Stimulated activated naive CD8-positive, alpha-beta T cell treated with anti-CD3 and anti-CD28 coated beads, Interleukin-15, Interleukin-2, amounts not matched to agents 100 ng/mL and 50 ng/mL, for 24 hours (primary cell): ENCODE data around the gene SCT.

Source experiments
- H3K27ac Mint-ChIP-seq: one replicate; pipeline ENCODE4 v1.8.0; 2021; ENCODE audit warnings: mild to moderate bottlenecking, mixed read lengths
- H3K27me3 Mint-ChIP-seq: one replicate; pipeline ENCODE4 v1.8.0; 2021; ENCODE audit warnings: mixed read lengths
- H3K36me3 Mint-ChIP-seq: one replicate; pipeline ENCODE4 v1.8.0; 2021; ENCODE audit warnings: low read depth, mixed read lengths
- H3K4me1 Mint-ChIP-seq: one replicate; pipeline ENCODE4 v1.8.0; 2021; ENCODE audit warnings: low read depth, mixed read lengths
- H3K4me3 Mint-ChIP-seq: one replicate; pipeline ENCODE4 v1.8.0; 2021; ENCODE audit warnings: mild to moderate bottlenecking, mixed read lengths
- H3K9me3 Mint-ChIP-seq: one replicate; pipeline ENCODE4 v1.8.0; 2021; ENCODE audit warnings: mixed read lengths

The SCT gene

DNA sequence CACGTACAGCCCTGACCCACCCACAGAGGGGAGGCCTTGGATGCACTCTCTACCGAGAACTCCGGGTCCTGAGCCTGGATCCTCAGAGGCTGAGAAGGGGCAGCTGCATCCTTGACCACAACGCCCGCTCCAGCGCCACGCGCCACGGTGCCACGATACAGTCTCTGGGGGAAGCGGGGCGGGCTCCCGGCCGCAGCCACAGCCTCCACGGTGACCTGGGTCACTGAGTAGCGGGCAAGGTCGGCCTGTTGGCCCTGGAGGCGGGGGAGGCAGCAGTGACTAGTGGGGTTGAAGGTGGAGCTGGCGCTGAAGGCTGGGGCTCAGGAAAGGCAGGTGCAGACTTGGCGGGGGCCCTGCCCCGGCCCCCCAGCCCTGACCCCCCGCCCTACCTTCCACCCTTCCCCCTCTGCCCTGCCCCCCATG is 7.3 kb downstream of the SCT start:
- no peaks in the 10 kb centered on the region for H3K27me3 Mint-ChIP-seq
- H3K36me3 Mint-ChIP-seq: no peaks in the 10 kb centered on the region
- H3K4me1 Mint-ChIP-seq: peaks cover 13% of the 10 kb centered on the region
- H3K4me3 Mint-ChIP-seq: no peak overlapping the region
- no peaks in the 10 kb centered on the region for H3K9me3 Mint-ChIP-seq
- no peak overlapping the region for H3K27ac Mint-ChIP-seq

DNA sequence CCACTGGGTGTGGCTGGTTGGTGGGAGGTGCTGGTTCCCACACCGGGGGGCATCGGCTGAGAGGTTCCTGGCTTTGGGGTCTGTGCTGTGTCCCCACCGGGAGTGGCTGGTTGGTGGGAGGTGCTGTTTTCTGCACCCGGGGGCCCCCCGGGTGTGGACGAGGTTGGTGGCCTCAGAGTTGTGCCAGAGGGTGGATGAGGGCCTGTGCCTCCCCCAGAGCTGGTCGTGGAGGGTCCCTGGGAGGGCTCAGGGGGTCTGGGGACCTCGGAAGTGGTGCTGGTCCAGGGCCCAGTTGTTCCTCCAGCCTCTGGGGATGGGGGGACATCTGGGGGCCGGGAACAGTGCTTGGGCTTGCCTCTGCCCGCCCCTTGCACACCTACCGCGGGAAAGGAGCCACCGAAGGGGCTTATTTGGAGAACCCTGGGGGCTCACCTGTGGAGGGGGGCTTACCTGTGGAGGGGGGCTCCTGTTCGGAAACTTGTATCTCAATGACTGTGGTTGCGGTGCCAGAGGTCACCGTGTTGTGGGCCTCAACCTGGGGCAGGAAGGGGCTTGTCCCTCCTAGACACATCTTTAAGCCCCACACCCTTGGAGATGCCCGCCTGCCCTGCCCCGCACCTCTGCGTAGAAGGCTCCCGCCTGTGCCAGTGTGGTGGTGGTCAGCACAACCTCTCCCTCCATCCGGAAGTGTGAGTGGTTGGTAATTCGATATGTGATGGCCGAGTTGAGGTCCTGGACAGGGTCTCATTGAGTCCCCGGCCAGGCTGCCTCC is 7.9 kb downstream of the SCT start:
- H3K27me3 Mint-ChIP-seq: no peaks in the 10 kb centered on the region
- no peak overlapping the region for H3K4me3 Mint-ChIP-seq
- no peak overlapping the region for H3K27ac Mint-ChIP-seq
- H3K4me1 Mint-ChIP-seq: peaks cover 19% of the 10 kb centered on the region
- H3K9me3 Mint-ChIP-seq: no peaks in the 10 kb centered on the region
- H3K36me3 Mint-ChIP-seq: peaks cover 5% of the 10 kb centered on the region

DNA sequence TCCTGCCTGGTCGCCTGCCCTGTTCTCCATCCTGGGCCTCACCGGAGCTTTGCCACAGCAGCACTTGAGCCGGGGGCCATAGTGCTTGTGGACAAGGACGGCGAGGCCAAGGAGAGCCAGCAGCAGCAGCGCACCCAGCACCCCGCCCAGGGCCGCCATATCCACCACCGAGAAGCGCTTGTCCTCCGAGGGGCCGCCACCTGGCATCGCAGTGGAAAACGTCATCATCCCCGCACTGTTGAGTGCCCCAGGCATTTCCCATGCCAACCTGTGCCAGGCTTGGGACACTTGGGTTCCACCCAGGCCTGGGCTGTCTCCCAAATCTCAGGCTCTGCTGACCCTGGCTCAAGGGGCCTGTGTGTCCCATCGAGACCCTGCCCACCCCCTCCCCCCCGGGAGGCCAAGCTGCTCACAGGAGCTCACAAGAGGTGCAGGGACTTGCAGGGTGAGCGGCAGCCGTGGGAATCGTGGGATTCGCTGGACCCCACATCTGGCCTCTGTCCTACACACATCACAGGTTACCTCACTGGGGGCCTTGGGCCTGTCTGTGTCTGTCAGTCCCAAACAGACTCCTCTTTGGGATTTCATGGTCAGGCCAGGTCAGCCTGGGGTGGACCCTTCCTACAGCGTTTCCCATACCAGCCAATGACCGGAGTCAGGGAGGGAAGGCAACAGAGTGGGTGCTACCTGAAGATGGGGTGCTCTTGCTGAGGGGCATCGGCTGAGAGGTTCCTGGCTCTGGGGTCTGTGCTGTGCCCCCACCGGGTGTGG is 8.9 kb downstream of the SCT start:
- peaks cover 5% of the 10 kb centered on the region for H3K36me3 Mint-ChIP-seq
- no peaks in the 10 kb centered on the region for H3K27me3 Mint-ChIP-seq
- H3K4me1 Mint-ChIP-seq: peaks cover 22% of the 10 kb centered on the region
- no peak overlapping the region for H3K4me3 Mint-ChIP-seq
- H3K27ac Mint-ChIP-seq: no peak overlapping the region
- H3K9me3 Mint-ChIP-seq: no peaks in the 10 kb centered on the region

- H3K27me3 Mint-ChIP-seq: no peaks in the 10 kb centered on the region
- H3K4me3 Mint-ChIP-seq: no peak overlapping the region
- peaks cover 6% of the 10 kb centered on the region for H3K36me3 Mint-ChIP-seq
- H3K4me1 Mint-ChIP-seq: peaks cover 22% of the 10 kb centered on the region
- no peak overlapping the region for H3K27ac Mint-ChIP-seq
- no peaks in the 10 kb centered on the region for H3K9me3 Mint-ChIP-seq
Observed at GRCh38 chr11:617199-617911, 9.6 kb downstream of the SCT start.

- Mint-ChIP-seq H3K4me1 (peaks cover 22% of the 10 kb centered on the region), H3K9me3 (no peaks in the 10 kb centered on the region), H3K27me3 (no peaks in the 10 kb centered on the region), H3K4me3 (peak overlapping the region; percentile 87), H3K36me3 (peaks cover 9% of the 10 kb centered on the region), H3K27ac (peak overlapping the region; percentile 70)
Observed at GRCh38 chr11:616320-617198, 10.4 kb downstream of the SCT start.

GRCh38 chr11:615504-616319 is 11.3 kb downstream of the SCT start, which contains the start of gene IRF7:
Gene IRF7, minus strand, starts transcription at chr11:615950. Its CDS starts 586 bp downstream, at chr11:615364.
- H3K36me3 Mint-ChIP-seq: peaks cover 17% of the 10 kb centered on the region
- H3K27me3 Mint-ChIP-seq: no peaks in the 10 kb centered on the region
- peaks cover 22% of the 10 kb centered on the region for H3K4me1 Mint-ChIP-seq
- H3K9me3 Mint-ChIP-seq: no peaks in the 10 kb centered on the region
- peak within 1 kb of the TSS; percentile 87 for H3K4me3 Mint-ChIP-seq
- peak within 1 kb of the TSS; percentile 80 for H3K27ac Mint-ChIP-seq

- no peaks in the 10 kb centered on the region for H3K27me3 Mint-ChIP-seq
- H3K4me3 Mint-ChIP-seq: peak overlapping the region; percentile 87
- no peaks in the 10 kb centered on the region for H3K9me3 Mint-ChIP-seq
- peaks cover 19% of the 10 kb centered on the region for H3K36me3 Mint-ChIP-seq
- peaks cover 22% of the 10 kb centered on the region for H3K4me1 Mint-ChIP-seq
- H3K27ac Mint-ChIP-seq: peak overlapping the region; percentile 80
Observed at GRCh38 chr11:614623-615503, 12.1 kb downstream of the SCT start.

GRCh38 chr11:614021-614622 is 12.9 kb downstream of the SCT start:
- no peaks in the 10 kb centered on the region for H3K9me3 Mint-ChIP-seq
- H3K27me3 Mint-ChIP-seq: no peaks in the 10 kb centered on the region
- H3K4me1 Mint-ChIP-seq: peaks cover 22% of the 10 kb centered on the region
- peaks cover 19% of the 10 kb centered on the region for H3K36me3 Mint-ChIP-seq
- peak overlapping the region; percentile 64 for H3K4me3 Mint-ChIP-seq
- peak overlapping the region; percentile 72 for H3K27ac Mint-ChIP-seq

GRCh38 chr11:613369-613968 is 13.5 kb downstream of the SCT start:
- no peaks in the 10 kb centered on the region for H3K27me3 Mint-ChIP-seq
- peaks cover 21% of the 10 kb centered on the region for H3K36me3 Mint-ChIP-seq
- H3K27ac Mint-ChIP-seq: no peak overlapping the region

DNA sequence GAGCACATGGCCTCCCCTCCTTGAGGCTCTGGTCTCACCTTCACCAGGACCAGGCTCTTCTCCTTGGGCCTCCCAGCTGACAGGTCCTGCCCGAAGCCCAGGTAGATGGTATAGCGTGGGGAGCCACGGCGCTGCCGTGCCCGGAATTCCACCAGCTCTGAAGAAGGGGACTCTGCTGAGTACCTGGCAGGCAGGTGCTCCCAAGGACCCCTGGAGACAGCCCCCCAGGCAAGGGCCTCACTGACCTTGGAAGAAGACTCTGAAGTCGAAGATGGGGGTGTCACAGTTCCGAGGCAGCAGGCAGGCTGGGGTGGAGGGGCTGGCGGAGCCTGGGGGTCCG is 14.1 kb downstream of the SCT start:
- H3K27me3 Mint-ChIP-seq: no peaks in the 10 kb centered on the region
- peaks cover 22% of the 10 kb centered on the region for H3K4me1 Mint-ChIP-seq
- H3K4me3 Mint-ChIP-seq: no peak overlapping the region

More at GRCh38 chr11:613369-613968, 13.5 kb downstream of the SCT start:
- no peak overlapping the region for H3K4me3 Mint-ChIP-seq
- peaks cover 22% of the 10 kb centered on the region for H3K4me1 Mint-ChIP-seq
- H3K9me3 Mint-ChIP-seq: no peaks in the 10 kb centered on the region

GRCh38 chr11:612201-612960 is 14.6 kb downstream of the SCT start:
- Mint-ChIP-seq H3K27me3 (no peaks in the 10 kb centered on the region), H3K27ac (peak overlapping the region; percentile 61), H3K9me3 (no peaks in the 10 kb centered on the region), H3K36me3 (peaks cover 30% of the 10 kb centered on the region), H3K4me1 (peaks cover 22% of the 10 kb centered on the region), H3K4me3 (no peak overlapping the region)

More for the DNA sequence above, 14.1 kb downstream of the SCT start:
- peaks cover 25% of the 10 kb centered on the region for H3K36me3 Mint-ChIP-seq
- H3K9me3 Mint-ChIP-seq: no peaks in the 10 kb centered on the region
- no peak overlapping the region for H3K27ac Mint-ChIP-seq
